WTC11 (cell line): Measurements from ENCODE around the gene FGF12. TPM values are rescaled to one million over a fixed set of nuclear protein-coding genes. Genes with fewer than 3 reads are reported as not detected.

Experiments used
- ATAC-seq: fragments of 200-7000 bp; cut with Tn5 transposase; 2 replicates; pipeline ENCODE4 v1.10.0; 2021; ENCODE audit warnings: mild to moderate bottlenecking, moderate library complexity
- CTCF ChIA-PET: fragments of 300-600 bp; sonication (Branson Sonifier 250); formaldehyde crosslinking; loops from one replicate; lab custom pipeline; 2021; ENCODE audit warnings: antibody characterized with exemption; lab: Charles Lee
- POLR2A ChIA-PET: fragments of 350-600 bp; sonication (Branson Sonifier 250); formaldehyde crosslinking; loops from one replicate; lab custom pipeline; 2021; ENCODE audit warnings: antibody characterized with exemption; lab: Charles Lee
- DNase-seq: peaks from one replicate; pipeline ENCODE4 v3.0.0; 2021; ENCODE audit warnings: low spot score
- H3K27ac Mint-ChIP-seq: 2 replicates; pipeline ENCODE4 v1.8.0; 2021; ENCODE audit warnings: mixed read lengths
- H3K27me3 Mint-ChIP-seq: 2 replicates; pipeline ENCODE4 v1.8.0; 2021; ENCODE audit warnings: low read depth, mild to moderate bottlenecking, moderate library complexity, mixed read lengths
- H3K36me3 Mint-ChIP-seq: 2 replicates; pipeline ENCODE4 v1.8.0; 2021; ENCODE audit warnings: mixed read lengths
- H3K4me1 Mint-ChIP-seq: 2 replicates; pipeline ENCODE4 v1.8.0; 2022; ENCODE audit warnings: mixed read lengths
- H3K4me3 Mint-ChIP-seq: 2 replicates; pipeline ENCODE4 v1.8.0; 2021; ENCODE audit warnings: mild to moderate bottlenecking, moderate library complexity, mixed read lengths
- H3K9me3 Mint-ChIP-seq: 2 replicates; pipeline ENCODE4 v1.8.0; 2021; ENCODE audit warnings: mixed read lengths
- ARID4B ChIP-seq: sonication (generic); formaldehyde crosslinking; IDR thresholded peaks from 2 replicates; pipeline ENCODE4 v1.8.0; 2023; ENCODE audit warnings: missing genetic modification reagents, mild to moderate bottlenecking, borderline replicate concordance
- ATF2 ChIP-seq: sonication (generic); formaldehyde crosslinking; IDR thresholded peaks from 2 replicates; pipeline ENCODE4 v1.8.1; 2022; ENCODE audit warnings: low read depth, missing genetic modification reagents, borderline replicate concordance
- ATF6 ChIP-seq: sonication (generic); formaldehyde crosslinking; IDR thresholded peaks from 2 replicates; pipeline ENCODE4 v1.8.1; 2023; ENCODE audit warnings: mild to moderate bottlenecking, missing genetic modification reagents
- EMX1 ChIP-seq: fragments of 250-450 bp; sonication (Bioruptor Pico); IDR thresholded peaks from 2 replicates; pipeline ENCODE4 v1.8.0; 2021; ENCODE audit warnings: mild to moderate bottlenecking
- ETV6 ChIP-seq: sonication (generic); formaldehyde crosslinking; IDR thresholded peaks from 2 replicates; pipeline ENCODE4 v1.8.1; 2022; ENCODE audit warnings: mild to moderate bottlenecking, missing genetic modification reagents
- GABPB1 ChIP-seq: sonication (generic); formaldehyde crosslinking; IDR thresholded peaks from 2 replicates; pipeline ENCODE4 v1.8.1; 2023; ENCODE audit warnings: mild to moderate bottlenecking, missing genetic modification reagents
- IRF1 ChIP-seq: sonication (generic); formaldehyde crosslinking; IDR thresholded peaks from 2 replicates; pipeline ENCODE4 v1.8.0; 2023; ENCODE audit warnings: missing genetic modification reagents
- IRF2 ChIP-seq: sonication (generic); formaldehyde crosslinking; IDR thresholded peaks from 2 replicates; pipeline ENCODE4 v1.8.0; 2022; ENCODE audit warnings: low read depth, missing genetic modification reagents, borderline replicate concordance
- NFYB ChIP-seq: sonication (generic); formaldehyde crosslinking; conservative IDR thresholded peaks from 2 replicates; pipeline ENCODE4 v1.8.0; 2022; ENCODE audit warnings: low read depth, missing genetic modification reagents
- RORB ChIP-seq: fragments of 250-450 bp; sonication (Bioruptor Pico); IDR thresholded peaks from 2 replicates; pipeline ENCODE4 v1.9.0; 2021; ENCODE audit warnings: mild to moderate bottlenecking
- SMAD3 ChIP-seq: sonication (generic); formaldehyde crosslinking; IDR thresholded peaks from 2 replicates; pipeline ENCODE4 v1.8.0; 2022; ENCODE audit warnings: missing genetic modification reagents, mild to moderate bottlenecking, borderline replicate concordance
- ZBTB21 ChIP-seq: sonication (generic); formaldehyde crosslinking; IDR thresholded peaks from 2 replicates; pipeline ENCODE4 v1.8.1; 2023; ENCODE audit warnings: mild to moderate bottlenecking, missing genetic modification reagents, borderline replicate concordance
- ZBTB43 ChIP-seq: sonication (generic); formaldehyde crosslinking; IDR thresholded peaks from 2 replicates; pipeline ENCODE4 v1.8.1; 2023; ENCODE audit warnings: mild to moderate bottlenecking, missing genetic modification reagents
- ZMAT4 ChIP-seq: fragments of 250-450 bp; sonication (Bioruptor Pico); IDR thresholded peaks from 2 replicates; pipeline ENCODE4 v1.9.0; 2021; ENCODE audit warnings: mild to moderate bottlenecking
- ZNF121 ChIP-seq: sonication (generic); formaldehyde crosslinking; IDR thresholded peaks from 2 replicates; pipeline ENCODE4 v1.8.0; 2023; ENCODE audit warnings: missing genetic modification reagents
- ZNF232 ChIP-seq: sonication (generic); formaldehyde crosslinking; IDR thresholded peaks from 2 replicates; pipeline ENCODE4 v1.8.0; 2022; ENCODE audit warnings: mild to moderate bottlenecking, missing genetic modification reagents
- total RNA-seq: library from RNA; stranded (reverse); gene quantifications from 3 replicates; pipeline ENCODE4 v1.2.3, GENCODE V29; 2021

FGF12 gene
- total RNA-seq, 1 experiment from 2014 or later: 13.5 TPM

GRCh38 chr3:192299921-192300320 lies 427.4 kb downstream of the FGF12 start (continued):
- no peak for TF ChIP-seq EMX1
- TF ChIP-seq ZNF121 (CRISPR knock-in tag): no peak
- no peak for TF ChIP-seq ZBTB43

- ChIA-PET POLR2A (no interaction called here), CTCF (no interaction called here)
- Mint-ChIP-seq H3K27ac (no peak overlapping the region), H3K4me3 (no peak overlapping the region), H3K27me3 (no peaks in the 10 kb centered on the region), H3K36me3 (no peaks in the 10 kb centered on the region), H3K9me3 (peaks cover 5% of the 10 kb centered on the region; the same call in 1 of the 2 replicates), H3K4me1 (peaks cover 23% of the 10 kb centered on the region)
- no peak for ATAC-seq
- TF ChIP-seq NFYB (no peak), ARID4B (CRISPR knock-in tag) (no peak), ZMAT4 (CRISPR knock-in tag) (no peak), GABPB1 (CRISPR knock-in tag) (no peak), ETV6 (CRISPR knock-in tag) (no peak), ATF2 (CRISPR knock-in tag) (no peak), ZBTB21 (no peak)
- no peak for DNase-seq
These were observed 430.5 kb downstream of the FGF12 start for GRCh38 chr3:192296845-192297244.

- no peaks in the 10 kb centered on the region for H3K27me3 Mint-ChIP-seq
- no peaks in the 10 kb centered on the region for H3K36me3 Mint-ChIP-seq
- TF ChIP-seq ARID4B (CRISPR knock-in tag) (no peak), IRF2 (CRISPR knock-in tag) (no peak), ZNF232 (CRISPR knock-in tag) (no peak), IRF1 (no peak), RORB (CRISPR knock-in tag) (no peak), SMAD3 (no peak), ATF6 (CRISPR knock-in tag) (no peak)
These were observed 442.8 kb downstream of the FGF12 start for GRCh38 chr3:192284443-192285072.

More at GRCh38 chr3:192284443-192285072, 442.8 kb downstream of the FGF12 start:
- Mint-ChIP-seq H3K4me3 (no peak overlapping the region), H3K9me3 (no peaks in the 10 kb centered on the region), H3K27ac (no peak overlapping the region), H3K4me1 (peaks cover 12% of the 10 kb centered on the region)
- no peak for ATAC-seq
- ChIA-PET CTCF (interaction anchor here (1.2 kb wide), 2 partner anchors 11 to 160 kb away, joined by 3 to 6 read pairs; no protein-coding TSS in a partner anchor), POLR2A (no interaction called here)
- DNase-seq: no peak
